Renal cortex interstitium (tissue), 11 donors: Measurements from ENCODE around the gene GRIA1. TPM values are rescaled to one million over a fixed set of nuclear protein-coding genes. Genes with fewer than 3 reads are reported as not detected.

Experiments used
- DNase-seq, 11 donors: peaks; one replicate each; pipeline ENCODE4 v3.0.0-alpha.2; 2013; ENCODE audit warnings: low read depth in 9 of 11, low spot score in 4 of 11; ENCODE audit errors: extremely low read depth in 1 of 11
- polyA plus RNA-seq, 3 donors: library from polyadenylated mRNA; unstranded; fragments of 120-200 nt; gene quantifications; one replicate each; pipeline ENCODE4 v1.2.1, GENCODE V29; 2013; ENCODE audit not compliant: insufficient read length in 3 of 3

The GRIA1 gene
- polyA plus RNA-seq, 3 donors, result 2.4 to 3.6 (median 3.4) TPM

GRCh38 chr5:153783362-153783658, 292.8 kb downstream of the GRIA1 start:
- no peak for DNase-seq

- DNase-seq, result no peak
Measured at GRCh38 chr5:153784277-153784676, 293.8 kb downstream of the GRIA1 start.

- no peak for DNase-seq
Measured at GRCh38 chr5:153791339-153791738, 300.9 kb downstream of the GRIA1 start.

GRCh38 chr5:153792305-153792704, 301.8 kb downstream of the GRIA1 start:
- DNase-seq, result no peak

GRCh38 chr5:153793699-153794098, 303.2 kb downstream of the GRIA1 start:
- no peak for DNase-seq

GRCh38 chr5:153794327-153794726, 303.9 kb downstream of the GRIA1 start:
- no peak for DNase-seq

GRCh38 chr5:153796527-153796926, 306.1 kb downstream of the GRIA1 start:
- DNase-seq, result no peak

GRCh38 chr5:153797484-153797883, 307.0 kb downstream of the GRIA1 start:
- no peak for DNase-seq

GRCh38 chr5:153798830-153799229, 308.4 kb downstream of the GRIA1 start:
- DNase-seq, result no peak

GRCh38 chr5:153799466-153799865, 309.0 kb downstream of the GRIA1 start:
- DNase-seq, result no peak

- DNase-seq, result no peak
Measured at GRCh38 chr5:153802050-153802821, 311.8 kb downstream of the GRIA1 start.

- no peak for DNase-seq
Measured at GRCh38 chr5:153807801-153808200, 317.3 kb downstream of the GRIA1 start.

GRCh38 chr5:153809166-153809565, 318.7 kb downstream of the GRIA1 start:
- DNase-seq, result no peak

GRCh38 chr5:153813901-153814300, 323.4 kb downstream of the GRIA1 start:
- no peak for DNase-seq

- no peak for DNase-seq
Measured at GRCh38 chr5:153816870-153817269, 326.4 kb downstream of the GRIA1 start.

GRCh38 chr5:153818626-153819025, 328.2 kb downstream of the GRIA1 start:
- no peak for DNase-seq

GRCh38 chr5:153823036-153823435, 332.6 kb downstream of the GRIA1 start:
- DNase-seq, result no peak

GRCh38 chr5:153824909-153825308, 334.4 kb downstream of the GRIA1 start:
- no peak for DNase-seq

- no peak for DNase-seq
Measured at GRCh38 chr5:153827397-153827796, 336.9 kb downstream of the GRIA1 start.

- no peak for DNase-seq
Measured at GRCh38 chr5:153829510-153830065, 339.1 kb downstream of the GRIA1 start.

GRCh38 chr5:153831973-153832372, 341.5 kb downstream of the GRIA1 start:
- no peak for DNase-seq
